KBM-7 (cell line): ENCODE data around the gene CELF4.

Experiments
- DNase-seq: peaks from one replicate; pipeline ENCODE4 v3.0.0-alpha.2; 2015
- in situ Hi-C: fragments of 300-500 bp; cut with MboI; formaldehyde crosslinking; loops from 2 replicates; pipeline ENCODE4 v1.14.3; 2020; ENCODE audit warnings: low sequenced_read_pairs, low pct_unique_long_range_greater_than_20kb, mixed read lengths

The CELF4 gene

GRCh38 chr18:37270038-37270665 lies 295.4 kb downstream of the CELF4 start:
- in situ Hi-C loops, result no loop called here
- DNase-seq, result peak; percentile 53

- in situ Hi-C loops, result no loop called here
- no peak for DNase-seq
These were observed 299.3 kb downstream of the CELF4 start for GRCh38 chr18:37266290-37266689.

- in situ Hi-C loops, result no loop called here
These were observed 300.2 kb downstream of the CELF4 start for GRCh38 chr18:37265382-37265781.

GRCh38 chr18:37264956-37265355 lies 300.6 kb downstream of the CELF4 start:
- DNase-seq, result no peak
- in situ Hi-C loops, result no loop called here

More at GRCh38 chr18:37265382-37265781, 300.2 kb downstream of the CELF4 start:
- DNase-seq, result no peak

- DNase-seq, result no peak
- in situ Hi-C loops, result no loop called here
These were observed 303.6 kb downstream of the CELF4 start for GRCh38 chr18:37261988-37262387.

GRCh38 chr18:37261246-37261840 lies 304.3 kb downstream of the CELF4 start:
- in situ Hi-C loops, result no loop called here
- DNase-seq, result no peak

GRCh38 chr18:37260367-37261093 lies 305.1 kb downstream of the CELF4 start:
- in situ Hi-C loops, result no loop called here
- DNase-seq, result no peak

- DNase-seq, result no peak
- in situ Hi-C loops, result no loop called here
These were observed 305.9 kb downstream of the CELF4 start for GRCh38 chr18:37259711-37260110.

GRCh38 chr18:37258819-37259218 lies 306.8 kb downstream of the CELF4 start:
- no peak for DNase-seq
- in situ Hi-C loops, result no loop called here

- in situ Hi-C loops, result no loop called here
These were observed 307.5 kb downstream of the CELF4 start for GRCh38 chr18:37258131-37258530.

GRCh38 chr18:37254973-37255372 lies 310.6 kb downstream of the CELF4 start:
- in situ Hi-C loops, result no loop called here
- no peak for DNase-seq

More at GRCh38 chr18:37258131-37258530, 307.5 kb downstream of the CELF4 start:
- no peak for DNase-seq

- in situ Hi-C loops, result no loop called here
- DNase-seq, result no peak
These were observed 311.3 kb downstream of the CELF4 start for GRCh38 chr18:37254236-37254754.

GRCh38 chr18:37253394-37254235 lies 312.0 kb downstream of the CELF4 start:
- in situ Hi-C loops, result no loop called here

GRCh38 chr18:37252854-37253393 lies 312.7 kb downstream of the CELF4 start:
- DNase-seq, result no peak
- in situ Hi-C loops, result no loop called here

More at GRCh38 chr18:37253394-37254235, 312.0 kb downstream of the CELF4 start:
- DNase-seq, result no peak

GRCh38 chr18:37252342-37252741 lies 313.3 kb downstream of the CELF4 start:
- in situ Hi-C loops, result no loop called here
- no peak for DNase-seq

GRCh38 chr18:37251679-37252078 lies 313.9 kb downstream of the CELF4 start:
- in situ Hi-C loops, result no loop called here
- no peak for DNase-seq

- DNase-seq, result no peak
- in situ Hi-C loops, result no loop called here
These were observed 315.5 kb downstream of the CELF4 start for GRCh38 chr18:37249895-37250618.

GRCh38 chr18:37249171-37249886 lies 316.3 kb downstream of the CELF4 start:
- DNase-seq, result no peak
- in situ Hi-C loops, result no loop called here
